HepG2 (cell line): ENCODE measurements around the gene OPN1LW.
"Not testable (repeated sequence)": the region's sequence is repeated elsewhere in the genome, so short reads cannot be mapped to it uniquely, and the experiment has no call there.

Experiments used
- KDM1A ChIP-seq: IDR thresholded peaks from 2 replicates; pipeline ENCODE4 v1.6.1; 2016; ENCODE audit warnings: missing compliant biosample characterization
- TF ChIP-seq, protein P1 (sequence below): sonication (generic); formaldehyde crosslinking; IDR thresholded peaks from 2 replicates; pipeline ENCODE4 v1.5.0; 2020; ENCODE audit warnings: mild to moderate bottlenecking, missing genetic modification reagents, moderate library complexity

DNA sequence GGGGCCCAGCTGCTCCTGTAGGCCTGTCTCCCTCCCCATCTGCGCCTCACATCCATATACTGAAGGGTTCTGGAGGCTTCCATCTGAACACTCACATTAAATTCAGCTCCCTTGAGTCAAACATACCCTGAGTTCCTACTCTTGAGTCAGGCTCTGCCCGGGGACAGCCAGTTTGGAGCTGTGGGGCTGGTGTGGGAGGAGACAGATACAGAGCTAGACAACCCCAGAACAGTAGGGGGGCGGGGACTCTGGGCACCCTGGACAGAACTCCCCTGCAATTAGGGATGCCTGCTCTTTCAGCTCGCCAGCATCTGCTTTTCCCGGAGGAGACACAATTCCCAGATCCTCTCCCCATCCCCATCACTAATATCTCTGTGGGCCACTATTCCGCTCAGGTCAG, 7.0 kb downstream of the OPN1LW start:
- TF ChIP-seq, protein P1, sequence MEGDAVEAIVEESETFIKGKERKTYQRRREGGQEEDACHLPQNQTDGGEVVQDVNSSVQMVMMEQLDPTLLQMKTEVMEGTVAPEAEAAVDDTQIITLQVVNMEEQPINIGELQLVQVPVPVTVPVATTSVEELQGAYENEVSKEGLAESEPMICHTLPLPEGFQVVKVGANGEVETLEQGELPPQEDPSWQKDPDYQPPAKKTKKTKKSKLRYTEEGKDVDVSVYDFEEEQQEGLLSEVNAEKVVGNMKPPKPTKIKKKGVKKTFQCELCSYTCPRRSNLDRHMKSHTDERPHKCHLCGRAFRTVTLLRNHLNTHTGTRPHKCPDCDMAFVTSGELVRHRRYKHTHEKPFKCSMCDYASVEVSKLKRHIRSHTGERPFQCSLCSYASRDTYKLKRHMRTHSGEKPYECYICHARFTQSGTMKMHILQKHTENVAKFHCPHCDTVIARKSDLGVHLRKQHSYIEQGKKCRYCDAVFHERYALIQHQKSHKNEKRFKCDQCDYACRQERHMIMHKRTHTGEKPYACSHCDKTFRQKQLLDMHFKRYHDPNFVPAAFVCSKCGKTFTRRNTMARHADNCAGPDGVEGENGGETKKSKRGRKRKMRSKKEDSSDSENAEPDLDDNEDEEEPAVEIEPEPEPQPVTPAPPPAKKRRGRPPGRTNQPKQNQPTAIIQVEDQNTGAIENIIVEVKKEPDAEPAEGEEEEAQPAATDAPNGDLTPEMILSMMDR (CRISPR knock-in tag): not testable (repeated sequence)
- not testable (repeated sequence) for TF ChIP-seq KDM1A (CRISPR knock-in tag)
